Muscle layer of duodenum (tissue), 2 donors: ENCODE results near the gene SERGEF.
"Not testable (repeated sequence)": the region's sequence is repeated elsewhere in the genome, so short reads cannot be mapped to it uniquely, and the experiment has no call there.

Experiments
- H3K27ac ChIP-seq: one replicate; pipeline ENCODE4 v1.7.0; 2013; ENCODE audit warnings: mild to moderate bottlenecking, low read length
- H3K27me3 ChIP-seq: one replicate; pipeline ENCODE4 v1.7.0; 2013; ENCODE audit warnings: low read depth, mild to moderate bottlenecking, control low read depth, low read length
- H3K36me3 ChIP-seq, 2 donors: one replicate each; pipeline ENCODE4 v1.7.0; 2013; ENCODE audit warnings: low read length in 2 of 2, control low read depth in 1 of 2, mild to moderate bottlenecking in 1 of 2; ENCODE audit not compliant: insufficient read depth in 2 of 2, control insufficient read depth in 1 of 2
- H3K4me1 ChIP-seq, 2 donors: one replicate each; pipeline ENCODE4 v1.7.0; 2013; ENCODE audit warnings: low read length in 2 of 2, mild to moderate bottlenecking in 2 of 2, control low read depth in 1 of 2, moderate library complexity in 1 of 2; ENCODE audit not compliant: insufficient read depth in 2 of 2, control insufficient read depth in 1 of 2
- H3K4me3 ChIP-seq, 2 donors: one replicate each; pipeline ENCODE4 v1.7.0; 2013; ENCODE audit warnings: low read length in 2 of 2, low read depth in 1 of 2, mild to moderate bottlenecking in 1 of 2
- H3K9me3 ChIP-seq, 2 donors: one replicate each; pipeline ENCODE4 v1.7.0; 2013; ENCODE audit warnings: low read length in 2 of 2, control low read depth in 1 of 2, mild to moderate bottlenecking in 1 of 2; ENCODE audit not compliant: control insufficient read depth in 1 of 2
- donor health status: healthy.

SERGEF gene

GRCh38 chr11:18014876-18015275 lies 2.0 kb upstream of the SERGEF start:
- Histone ChIP-seq H3K36me3 (no peaks in the 10 kb centered on the region), H3K4me3 (no peak overlapping the region), H3K9me3 (no peaks in the 10 kb centered on the region), H3K27me3 (no peaks in the 10 kb centered on the region), H3K4me1 (peaks cover 0 to 3% of the 10 kb centered on the region in 2 donors), H3K27ac (no peak overlapping the region)

- Histone ChIP-seq H3K36me3 (no peaks in the 10 kb centered on the region), H3K27ac (no peak overlapping the region), H3K9me3 (no peaks in the 10 kb centered on the region), H3K4me1 (peaks cover 0 to 3% of the 10 kb centered on the region in 2 donors), H3K4me3 (peak overlapping the region; percentile 93 to 95), H3K27me3 (no peaks in the 10 kb centered on the region)
These were observed 1.1 kb upstream of the SERGEF start for GRCh38 chr11:18013790-18014507.

- Histone ChIP-seq H3K9me3 (no peaks in the 10 kb centered on the region), H3K27me3 (no peaks in the 10 kb centered on the region), H3K4me3 (peak overlapping the region; percentile 93 to 95), H3K27ac (peak overlapping the region; percentile 2), H3K36me3 (peaks cover 0 to 3% of the 10 kb centered on the region in 2 donors), H3K4me1 (peaks cover 0 to 3% of the 10 kb centered on the region in 2 donors)
These were observed 533 bp downstream of the SERGEF start for GRCh38 chr11:18012122-18012905.

GRCh38 chr11:18011633-18012032 lies 1.2 kb downstream of the SERGEF start:
- H3K27me3 ChIP-seq = no peaks in the 10 kb centered on the region
- H3K9me3 ChIP-seq = no peaks in the 10 kb centered on the region
- peaks cover 0 to 3% of the 10 kb centered on the region in 2 donors for H3K4me1 ChIP-seq
- H3K27ac ChIP-seq = peak overlapping the region; percentile 2
- H3K4me3 ChIP-seq = peak overlapping the region in 1 of 2 donors; percentile 93
- peaks cover 1 to 7% of the 10 kb centered on the region in 2 donors for H3K36me3 ChIP-seq

- Histone ChIP-seq H3K9me3 (no peaks in the 10 kb centered on the region), H3K4me3 (no peak overlapping the region)
These were observed 1.8 kb downstream of the SERGEF start for GRCh38 chr11:18010977-18011586.

GRCh38 chr11:18010121-18010670 lies 2.7 kb downstream of the SERGEF start:
- Histone ChIP-seq H3K27ac (no peak overlapping the region), H3K36me3 (peaks cover 6 to 17% of the 10 kb centered on the region in 2 donors), H3K4me3 (no peak overlapping the region), H3K9me3 (no peaks in the 10 kb centered on the region), H3K4me1 (peaks cover 0 to 3% of the 10 kb centered on the region in 2 donors), H3K27me3 (no peaks in the 10 kb centered on the region)

More at GRCh38 chr11:18010977-18011586, 1.8 kb downstream of the SERGEF start:
- Histone ChIP-seq H3K36me3 (peaks cover 6 to 12% of the 10 kb centered on the region in 2 donors), H3K27ac (no peak overlapping the region), H3K4me1 (peaks cover 0 to 3% of the 10 kb centered on the region in 2 donors), H3K27me3 (no peaks in the 10 kb centered on the region)

- H3K4me3 ChIP-seq = no peak overlapping the region
- no peaks in the 10 kb centered on the region for H3K9me3 ChIP-seq
- peaks cover 23 to 32% of the 10 kb centered on the region in 2 donors for H3K36me3 ChIP-seq
- no peaks in the 10 kb centered on the region for H3K4me1 ChIP-seq
- H3K27ac ChIP-seq = no peak overlapping the region
- no peaks in the 10 kb centered on the region for H3K27me3 ChIP-seq
These were observed 7.3 kb downstream of the SERGEF start for GRCh38 chr11:18005376-18006129.

- no peaks in the 10 kb centered on the region for H3K9me3 ChIP-seq
- H3K36me3 ChIP-seq = peaks cover 17 to 42% of the 10 kb centered on the region in 2 donors
- H3K4me3 ChIP-seq = no peak overlapping the region
- H3K4me1 ChIP-seq = no peaks in the 10 kb centered on the region
- H3K27ac ChIP-seq = no peak overlapping the region
- H3K27me3 ChIP-seq = no peaks in the 10 kb centered on the region
These were observed 11.7 kb downstream of the SERGEF start for GRCh38 chr11:18001191-18001590.

- no peak overlapping the region for H3K4me3 ChIP-seq
- H3K27me3 ChIP-seq = no peaks in the 10 kb centered on the region
- no peak overlapping the region for H3K27ac ChIP-seq
- H3K36me3 ChIP-seq = peaks cover 17 to 40% of the 10 kb centered on the region in 2 donors
- H3K4me1 ChIP-seq = no peaks in the 10 kb centered on the region
- no peaks in the 10 kb centered on the region for H3K9me3 ChIP-seq
These were observed 12.1 kb downstream of the SERGEF start for GRCh38 chr11:18000760-18001159.

GRCh38 chr11:18000128-18000527 lies 12.7 kb downstream of the SERGEF start:
- H3K27me3 ChIP-seq, H3K4me1 ChIP-seq, H3K9me3 ChIP-seq, H3K4me3 ChIP-seq, H3K27ac ChIP-seq: not testable (repeated sequence)
- peaks cover 21 to 41% of the 10 kb centered on the region in 2 donors for H3K36me3 ChIP-seq
